IMR-90 (cell line): ENCODE measurements around the gene C1orf56. TPM values are rescaled to one million over a fixed set of nuclear protein-coding genes. Genes with fewer than 3 reads are reported as not detected.
A peak's percentile ranks its signal among the peaks of the same experiment; 100 is the strongest.

Source experiments
- ATAC-seq: fragments of 200-7000 bp; cut with Tn5 transposase; 2 replicates; pipeline ENCODE4 v1.9.1; 2020; ENCODE audit warnings: low read depth, mild to moderate bottlenecking, moderate library complexity
- BruUV-seq: library from RNA; stranded (reverse); fragments of 400-500 nt; replicated peaks from 2 replicates; lab custom pipeline; 2021; lab: Mats Ljungman, UMichigan
- CTCF ChIA-PET: fragments of 300-600 bp; formaldehyde crosslinking; extraction: SDS; loops from one replicate; lab custom pipeline; 2021; ENCODE audit warnings: antibody characterized with exemption; lab: Yijun Ruan, JAX
- POLR2A ChIA-PET: fragments of 300-600 bp; sonication (Branson Sonifier 250); formaldehyde crosslinking; loops from one replicate; lab custom pipeline; 2022; ENCODE audit warnings: antibody characterized with exemption; ENCODE audit not compliant: unreplicated experiment; lab: Charles Lee
- DNase-seq: peaks from one replicate; pipeline ENCODE4 v3.0.0; 2013
- H2AFZ ChIP-seq: replicated peaks from 2 replicates; pipeline ENCODE3; 2013; ENCODE audit warnings: low read length, mild to moderate bottlenecking; ENCODE audit not compliant: poor library complexity
- H2AK5ac ChIP-seq: 2 replicates; pipeline ENCODE4 v1.6.1; 2013; ENCODE audit warnings: low read depth, low read length, inconsistent platforms
- H2AK9ac ChIP-seq: replicated peaks from 2 replicates; pipeline ENCODE3; 2013; ENCODE audit warnings: mild to moderate bottlenecking, low read depth, low read length, moderate library complexity; ENCODE audit not compliant: poor library complexity
- H2BK120ac ChIP-seq: 2 replicates; pipeline ENCODE4 v1.6.1; 2013; ENCODE audit warnings: low read depth, low read length, inconsistent platforms
- H2BK15ac ChIP-seq: 3 replicates; pipeline ENCODE4 v1.6.1; 2013; ENCODE audit warnings: low read depth, low read length, inconsistent platforms
- H2BK20ac ChIP-seq: 2 replicates; pipeline ENCODE4 v1.6.1; 2013; ENCODE audit warnings: low read depth, mild to moderate bottlenecking, inconsistent platforms, low read length, moderate library complexity
- H2BK5ac ChIP-seq: 2 replicates; pipeline ENCODE4 v1.6.1; 2013; ENCODE audit warnings: mild to moderate bottlenecking, low read depth, low read length, inconsistent platforms; ENCODE audit not compliant: poor library complexity, severe bottlenecking
- H3K14ac ChIP-seq: replicated peaks from 2 replicates; pipeline ENCODE4 v1.6.1; 2013; ENCODE audit warnings: low read depth, low read length, inconsistent platforms
- H3K18ac ChIP-seq: 2 replicates; pipeline ENCODE4 v1.6.1; 2013; ENCODE audit warnings: low read depth, low read length, control low read depth
- H3K23ac ChIP-seq: 2 replicates; pipeline ENCODE4 v1.6.1; 2013; ENCODE audit warnings: low read depth, low read length, inconsistent platforms
- H3K27ac ChIP-seq: 2 replicates; pipeline ENCODE4 v1.5.1; 2013; ENCODE audit warnings: mild to moderate bottlenecking, control low read depth, low read length; ENCODE audit not compliant: insufficient read depth
- H3K27me3 ChIP-seq: 2 replicates; pipeline ENCODE4 v1.6.1; 2013; ENCODE audit warnings: low read length; ENCODE audit not compliant: control insufficient read depth, insufficient read depth
- H3K36me3 ChIP-seq: 2 replicates; pipeline ENCODE4 v1.6.1; 2013; ENCODE audit warnings: low read length, mixed read lengths; ENCODE audit not compliant: control insufficient read depth, insufficient read depth
- H3K4ac ChIP-seq: 2 replicates; pipeline ENCODE4 v1.6.1; 2013; ENCODE audit warnings: low read depth, low read length, inconsistent platforms
- H3K4me1 ChIP-seq: 2 replicates; pipeline ENCODE4 v1.6.1; 2013; ENCODE audit warnings: low read length, mixed read lengths; ENCODE audit not compliant: control insufficient read depth, insufficient read depth
- H3K4me2 ChIP-seq: 2 replicates; pipeline ENCODE4 v1.6.1; 2013; ENCODE audit warnings: low read depth, mild to moderate bottlenecking, control low read depth, low read length, moderate library complexity
- H3K4me3 ChIP-seq: 2 replicates; pipeline ENCODE4 v1.5.1; 2013; ENCODE audit warnings: low read depth, mild to moderate bottlenecking, control low read depth, low read length, moderate library complexity; ENCODE audit not compliant: insufficient read depth
- H3K56ac ChIP-seq: 2 replicates; pipeline ENCODE4 v1.6.1; 2013; ENCODE audit warnings: low read length, inconsistent platforms; ENCODE audit not compliant: insufficient read depth; ENCODE audit errors: extremely low read depth
- H3K79me1 ChIP-seq, 2 experiments: 2 replicates each; pipeline ENCODE4 v1.6.1; 2013; ENCODE audit warnings: low read length in 2 of 2, inconsistent platforms in 1 of 2, low read depth in 1 of 2
- H3K9ac ChIP-seq: 2 replicates; pipeline ENCODE4 v1.6.1; 2013; ENCODE audit warnings: low read depth, low read length, control low read depth
- H3K9me1 ChIP-seq: 2 replicates; pipeline ENCODE4 v1.6.1; 2013; ENCODE audit warnings: low read length, inconsistent platforms; ENCODE audit not compliant: insufficient read depth
- H3K9me3 ChIP-seq: 2 replicates; pipeline ENCODE4 v1.6.1; 2013; ENCODE audit warnings: low read length; ENCODE audit not compliant: control insufficient read depth, insufficient read depth
- H4K20me1 ChIP-seq: 2 replicates; pipeline ENCODE4 v1.6.1; 2013; ENCODE audit warnings: low read length, inconsistent platforms; ENCODE audit not compliant: insufficient read depth
- H4K5ac ChIP-seq: 2 replicates; pipeline ENCODE4 v1.6.1; 2013; ENCODE audit warnings: mild to moderate bottlenecking, low read depth, low read length, control low read depth
- H4K8ac ChIP-seq, 2 experiments: 2 replicates each; pipeline ENCODE4 v1.6.1; 2013; ENCODE audit warnings: low read depth in 2 of 2, low read length in 2 of 2, control low read depth in 1 of 2, inconsistent platforms in 1 of 2
- H4K91ac ChIP-seq: 2 replicates; pipeline ENCODE4 v1.6.1; 2013; ENCODE audit warnings: low read depth, low read length, inconsistent platforms; ENCODE audit not compliant: insufficient read depth
- BHLHE40 ChIP-seq: fragments of 150-350 bp; IDR thresholded peaks from 2 replicates; pipeline ENCODE4 v1.6.1; 2016; ENCODE audit warnings: mild to moderate bottlenecking, low read depth, low read length
- CEBPB ChIP-seq: IDR thresholded peaks from 2 replicates; pipeline ENCODE4 v1.6.1; 2012; ENCODE audit warnings: low read depth, low read length, improper control_type of control experiment
- CHD1 ChIP-seq: IDR thresholded peaks from 2 replicates; pipeline ENCODE4 v1.6.1; 2012; ENCODE audit warnings: low read depth, low read length, improper control_type of control experiment
- FOS ChIP-seq: fragments of 150-350 bp; IDR thresholded peaks from 2 replicates; pipeline ENCODE4 v1.6.1; 2016; ENCODE audit warnings: low read depth, low read length
- MAFK ChIP-seq: IDR thresholded peaks from 2 replicates; pipeline ENCODE4 v1.6.1; 2012; ENCODE audit warnings: low read depth, low read length, improper control_type of control experiment
- MAZ ChIP-seq: IDR thresholded peaks from 2 replicates; pipeline ENCODE4 v1.6.1; 2012; ENCODE audit warnings: low read depth, mild to moderate bottlenecking, low read length, improper control_type of control experiment, moderate library complexity, borderline replicate concordance
- MXI1 ChIP-seq: IDR thresholded peaks from 2 replicates; pipeline ENCODE4 v1.6.1; 2012; ENCODE audit warnings: low read depth, mild to moderate bottlenecking, low read length, moderate library complexity, borderline replicate concordance
- NFE2L2 ChIP-seq: fragments of 150-350 bp; IDR thresholded peaks from 2 replicates; pipeline ENCODE4 v1.6.1; 2016; ENCODE audit warnings: low read depth, mild to moderate bottlenecking, low read length
- POLR2A ChIP-seq: IDR thresholded peaks from 2 replicates; pipeline ENCODE4 v1.6.1; 2012; ENCODE audit warnings: mild to moderate bottlenecking, low read depth, low read length
- RAD21 ChIP-seq: IDR thresholded peaks from 2 replicates; pipeline ENCODE4 v1.6.1; 2012; ENCODE audit warnings: low read length, improper control_type of control experiment
- RCOR1 ChIP-seq: IDR thresholded peaks from 2 replicates; pipeline ENCODE4 v1.6.1; 2012; ENCODE audit warnings: mild to moderate bottlenecking, low read length, improper control_type of control experiment; ENCODE audit not compliant: insufficient replicate concordance
- RFX5 ChIP-seq: IDR thresholded peaks from 2 replicates; pipeline ENCODE4 v1.8.0; 2012; ENCODE audit warnings: low read depth, mild to moderate bottlenecking, low read length, moderate library complexity
- SMC3 ChIP-seq: fragments of 150-350 bp; IDR thresholded peaks from 2 replicates; pipeline ENCODE4 v1.6.1; 2016; ENCODE audit warnings: low read depth, mild to moderate bottlenecking, antibody characterized with exemption, low read length, moderate library complexity
- WGBS, 2 experiments: methylation state at CpG; one replicate each; pipeline versions ENCODE4 v1.1.5 to v1.1.7; 2013; ENCODE audit warnings: missing lambda C conversion rate in 2 of 2; ENCODE audit not compliant: insufficient read length in 1 of 2; ENCODE audit errors: extremely low coverage in 2 of 2; 5-methylcytosine and 5-hydroxymethylcytosine counted together
- dilution Hi-C: fragments of 300-500 bp; cut with HindIII; formaldehyde crosslinking; loops from one replicate; pipeline ENCODE4 v1.14.3; 2018; ENCODE audit warnings: low sequenced_read_pairs; ENCODE audit not compliant: unreplicated experiment
- in situ Hi-C: fragments of 300-500 bp; cut with MboI; formaldehyde crosslinking; loops from 3 replicates; pipeline ENCODE4 v1.14.3; 2019; ENCODE audit warnings: low sequenced_read_pairs, inconsistent platforms, mixed read lengths
- intact Hi-C: fragments of 100-400 bp; cut with micrococcal nuclease; formaldehyde crosslinking; loops from 2 replicates; pipeline ENCODE4 v1.10.0; 2022
- polyA plus RNA-seq, 3 experiments: library from polyadenylated mRNA; depleted of rRNA; stranded (reverse); fragments of >200 nt; gene quantifications; 2 replicates each; pipeline ENCODE4 v1.2.3, GENCODE V29; 2012; ENCODE audit warnings: low replicate concordance in 1 of 3
- total RNA-seq: library from RNA; depleted of rRNA; stranded (reverse); fragments of >200 nt; gene quantifications from 2 replicates; pipeline ENCODE4 v1.2.3, GENCODE V29; 2012
- TF ChIP-seq, protein P1 (sequence below): fragments of 150-350 bp; IDR thresholded peaks from 2 replicates; pipeline ENCODE4 v1.6.1; 2016; ENCODE audit warnings: low read depth, mild to moderate bottlenecking, low read length, moderate library complexity, borderline replicate concordance
- TF ChIP-seq, protein P2 (sequence below): fragments of 150-350 bp; IDR thresholded peaks from 2 replicates; pipeline ENCODE4 v1.6.1; 2017; ENCODE audit warnings: mild to moderate bottlenecking, antibody characterized with exemption, low read length, low read depth
- TF ChIP-seq, protein P3 (sequence below): conservative IDR thresholded peaks from 2 replicates; pipeline ENCODE4 v1.5.1; 2012; ENCODE audit warnings: mild to moderate bottlenecking, low read depth, low read length, improper control_type of control experiment

The C1orf56 gene
- total and polyA plus RNA-seq, 2 of the 4 experiments (the other 2 are of a cell fraction), result 0.54 to 1.2 TPM

GRCh38 chr1:151061704-151062103, 14.2 kb downstream of the C1orf56 start:
- Histone ChIP-seq H3K23ac (peak overlapping the region; percentile 60; the same call in 1 of the 2 replicates), H3K4me1 (peaks cover 12% of the 10 kb centered on the region), H3K9me1 (peaks cover 9% of the 10 kb centered on the region), H2BK120ac (peak overlapping the region; percentile 23; the same call in 1 of the 2 replicates), H4K20me1 (peaks cover 24% of the 10 kb centered on the region), H2BK15ac (no peak overlapping the region), H3K4me3 (peak overlapping the region; percentile 89; the same call in 1 of the 2 replicates), H4K8ac (peak overlapping the region; percentile 46 to 94; a peak in 1 of 4 replicates), H3K4me2 (peak overlapping the region; percentile 98), H2AK5ac (no peak overlapping the region), H2AK9ac (no peak overlapping the region), H3K27me3 (no peaks in the 10 kb centered on the region), H2BK20ac (no peak overlapping the region), H4K5ac (0 out of 2 replicates have a peak overlapping the region, but pooled peaks have one; percentile 19), H3K27ac (peak overlapping the region; percentile 13; the same call in 1 of the 2 replicates), H3K18ac (no peak overlapping the region; the same call in 1 of the 2 replicates), H3K56ac (0 out of 2 replicates have a peak overlapping the region, but pooled peaks have one; percentile 3), H3K4ac (peak overlapping the region; percentile 32; the same call in 1 of the 2 replicates), H2AFZ (no peak overlapping the region), H3K36me3 (peaks cover 5% of the 10 kb centered on the region), H3K14ac (peak overlapping the region; percentile 16; the same call in 1 of the 2 replicates), H3K9ac (0 out of 2 replicates have a peak overlapping the region, but pooled peaks have one; percentile 10), H3K79me1 (peaks cover 18 to 60% of the 10 kb centered on the region in 2 experiments), H3K9me3 (no peaks in the 10 kb centered on the region), H2BK5ac (peak overlapping the region; percentile 90), H4K91ac (no peak overlapping the region)
- no TSS peak for BruUV-seq
- no peak for TF ChIP-seq MAFK
- TF ChIP-seq POLR2A, result no peak
- no peak for TF ChIP-seq CHD1
- no peak for TF ChIP-seq NFE2L2
- no peak for TF ChIP-seq RFX5
- TF ChIP-seq BHLHE40, result no peak
- TF ChIP-seq, protein P1, sequence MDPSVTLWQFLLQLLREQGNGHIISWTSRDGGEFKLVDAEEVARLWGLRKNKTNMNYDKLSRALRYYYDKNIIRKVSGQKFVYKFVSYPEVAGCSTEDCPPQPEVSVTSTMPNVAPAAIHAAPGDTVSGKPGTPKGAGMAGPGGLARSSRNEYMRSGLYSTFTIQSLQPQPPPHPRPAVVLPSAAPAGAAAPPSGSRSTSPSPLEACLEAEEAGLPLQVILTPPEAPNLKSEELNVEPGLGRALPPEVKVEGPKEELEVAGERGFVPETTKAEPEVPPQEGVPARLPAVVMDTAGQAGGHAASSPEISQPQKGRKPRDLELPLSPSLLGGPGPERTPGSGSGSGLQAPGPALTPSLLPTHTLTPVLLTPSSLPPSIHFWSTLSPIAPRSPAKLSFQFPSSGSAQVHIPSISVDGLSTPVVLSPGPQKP, result no peak
- no peak for TF ChIP-seq CEBPB
- TF ChIP-seq FOS, result no peak
- no peak for TF ChIP-seq MXI1
- no peak for TF ChIP-seq MAZ
- TF ChIP-seq, protein P2, sequence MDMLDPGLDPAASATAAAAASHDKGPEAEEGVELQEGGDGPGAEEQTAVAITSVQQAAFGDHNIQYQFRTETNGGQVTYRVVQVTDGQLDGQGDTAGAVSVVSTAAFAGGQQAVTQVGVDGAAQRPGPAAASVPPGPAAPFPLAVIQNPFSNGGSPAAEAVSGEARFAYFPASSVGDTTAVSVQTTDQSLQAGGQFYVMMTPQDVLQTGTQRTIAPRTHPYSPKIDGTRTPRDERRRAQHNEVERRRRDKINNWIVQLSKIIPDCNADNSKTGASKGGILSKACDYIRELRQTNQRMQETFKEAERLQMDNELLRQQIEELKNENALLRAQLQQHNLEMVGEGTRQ, result no peak
- no peak for TF ChIP-seq RAD21
- no peak for TF ChIP-seq SMC3
- TF ChIP-seq RCOR1, result no peak
- TF ChIP-seq, protein P3, sequence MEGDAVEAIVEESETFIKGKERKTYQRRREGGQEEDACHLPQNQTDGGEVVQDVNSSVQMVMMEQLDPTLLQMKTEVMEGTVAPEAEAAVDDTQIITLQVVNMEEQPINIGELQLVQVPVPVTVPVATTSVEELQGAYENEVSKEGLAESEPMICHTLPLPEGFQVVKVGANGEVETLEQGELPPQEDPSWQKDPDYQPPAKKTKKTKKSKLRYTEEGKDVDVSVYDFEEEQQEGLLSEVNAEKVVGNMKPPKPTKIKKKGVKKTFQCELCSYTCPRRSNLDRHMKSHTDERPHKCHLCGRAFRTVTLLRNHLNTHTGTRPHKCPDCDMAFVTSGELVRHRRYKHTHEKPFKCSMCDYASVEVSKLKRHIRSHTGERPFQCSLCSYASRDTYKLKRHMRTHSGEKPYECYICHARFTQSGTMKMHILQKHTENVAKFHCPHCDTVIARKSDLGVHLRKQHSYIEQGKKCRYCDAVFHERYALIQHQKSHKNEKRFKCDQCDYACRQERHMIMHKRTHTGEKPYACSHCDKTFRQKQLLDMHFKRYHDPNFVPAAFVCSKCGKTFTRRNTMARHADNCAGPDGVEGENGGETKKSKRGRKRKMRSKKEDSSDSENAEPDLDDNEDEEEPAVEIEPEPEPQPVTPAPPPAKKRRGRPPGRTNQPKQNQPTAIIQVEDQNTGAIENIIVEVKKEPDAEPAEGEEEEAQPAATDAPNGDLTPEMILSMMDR, result no peak
- WGBS, 2 experiments, result no CpG with 5 or more reads among the region's 2 CpGs
- ATAC-seq, result no peak
- no peak for DNase-seq
- ChIA-PET POLR2A (no interaction called here), CTCF (interaction anchor here (0.6 kb wide), 1 partner anchor 143 kb away, joined by 3 read pairs; no protein-coding TSS in a partner anchor)
- intact Hi-C loops, result loop anchor here (5.0 kb wide), 1 partner anchor 54 kb away; the partner anchor contains the start of genes MINDY1 and PRUNE1
- in situ Hi-C loops, result no loop called here
- dilution Hi-C loops, result no loop called here
